AG09319 (cell line): ENCODE data around the gene CNPPD1.
"Not testable (repeated sequence)": the region's sequence is repeated elsewhere in the genome, so short reads cannot be mapped to it uniquely, and the experiment has no call there.

ENCODE experiments used
- DNase-seq: peaks from one replicate; pipeline ENCODE4 v3.0.0-alpha.2; 2010; ENCODE audit warnings: low read depth; ENCODE audit errors: extremely low read depth
- TF ChIP-seq, protein P1 (sequence below): IDR thresholded peaks from 2 replicates; pipeline ENCODE4 v1.5.1; 2011; ENCODE audit warnings: low read depth, mild to moderate bottlenecking, inconsistent platforms, low read length, moderate library complexity

CNPPD1 gene

DNA sequence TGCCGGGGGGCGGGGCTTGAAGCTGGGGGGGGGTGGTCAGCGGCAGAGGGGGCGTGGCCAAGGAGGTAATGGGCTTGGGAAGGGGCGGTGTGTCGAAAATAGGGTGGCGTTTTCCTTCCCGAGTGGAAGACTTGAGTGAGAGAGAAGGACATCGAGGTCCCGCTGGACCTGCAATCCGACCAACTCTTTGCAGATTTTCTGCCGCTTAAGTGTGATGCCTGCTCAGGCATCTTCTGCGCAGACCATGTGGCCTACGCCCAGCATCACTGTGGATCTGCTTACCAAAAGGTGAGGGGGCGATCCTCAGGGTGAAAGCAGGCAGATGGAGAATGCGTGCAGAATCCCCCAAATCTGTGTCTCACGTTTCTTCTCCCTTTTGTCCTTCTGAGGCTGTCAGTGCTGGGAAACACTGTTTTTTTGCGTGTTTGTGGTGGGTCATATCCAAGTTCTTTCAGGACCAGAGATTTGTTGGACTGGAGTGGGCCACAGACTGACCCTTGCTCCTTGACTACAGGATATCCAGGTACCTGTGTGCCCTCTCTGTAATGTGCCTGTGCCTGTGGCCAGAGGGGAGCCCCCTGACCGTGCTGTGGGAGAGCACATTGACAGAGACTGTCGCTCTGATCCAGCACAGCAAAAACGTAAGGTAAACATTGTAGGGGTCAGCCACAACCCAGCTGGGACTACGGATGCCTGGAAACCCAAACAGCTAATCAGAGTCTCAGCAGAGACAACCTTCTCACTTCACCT lies 30.6 kb upstream of the CNPPD1 start:
- TF ChIP-seq, protein P1, sequence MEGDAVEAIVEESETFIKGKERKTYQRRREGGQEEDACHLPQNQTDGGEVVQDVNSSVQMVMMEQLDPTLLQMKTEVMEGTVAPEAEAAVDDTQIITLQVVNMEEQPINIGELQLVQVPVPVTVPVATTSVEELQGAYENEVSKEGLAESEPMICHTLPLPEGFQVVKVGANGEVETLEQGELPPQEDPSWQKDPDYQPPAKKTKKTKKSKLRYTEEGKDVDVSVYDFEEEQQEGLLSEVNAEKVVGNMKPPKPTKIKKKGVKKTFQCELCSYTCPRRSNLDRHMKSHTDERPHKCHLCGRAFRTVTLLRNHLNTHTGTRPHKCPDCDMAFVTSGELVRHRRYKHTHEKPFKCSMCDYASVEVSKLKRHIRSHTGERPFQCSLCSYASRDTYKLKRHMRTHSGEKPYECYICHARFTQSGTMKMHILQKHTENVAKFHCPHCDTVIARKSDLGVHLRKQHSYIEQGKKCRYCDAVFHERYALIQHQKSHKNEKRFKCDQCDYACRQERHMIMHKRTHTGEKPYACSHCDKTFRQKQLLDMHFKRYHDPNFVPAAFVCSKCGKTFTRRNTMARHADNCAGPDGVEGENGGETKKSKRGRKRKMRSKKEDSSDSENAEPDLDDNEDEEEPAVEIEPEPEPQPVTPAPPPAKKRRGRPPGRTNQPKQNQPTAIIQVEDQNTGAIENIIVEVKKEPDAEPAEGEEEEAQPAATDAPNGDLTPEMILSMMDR, result no peak
- DNase-seq, result no peak

DNA sequence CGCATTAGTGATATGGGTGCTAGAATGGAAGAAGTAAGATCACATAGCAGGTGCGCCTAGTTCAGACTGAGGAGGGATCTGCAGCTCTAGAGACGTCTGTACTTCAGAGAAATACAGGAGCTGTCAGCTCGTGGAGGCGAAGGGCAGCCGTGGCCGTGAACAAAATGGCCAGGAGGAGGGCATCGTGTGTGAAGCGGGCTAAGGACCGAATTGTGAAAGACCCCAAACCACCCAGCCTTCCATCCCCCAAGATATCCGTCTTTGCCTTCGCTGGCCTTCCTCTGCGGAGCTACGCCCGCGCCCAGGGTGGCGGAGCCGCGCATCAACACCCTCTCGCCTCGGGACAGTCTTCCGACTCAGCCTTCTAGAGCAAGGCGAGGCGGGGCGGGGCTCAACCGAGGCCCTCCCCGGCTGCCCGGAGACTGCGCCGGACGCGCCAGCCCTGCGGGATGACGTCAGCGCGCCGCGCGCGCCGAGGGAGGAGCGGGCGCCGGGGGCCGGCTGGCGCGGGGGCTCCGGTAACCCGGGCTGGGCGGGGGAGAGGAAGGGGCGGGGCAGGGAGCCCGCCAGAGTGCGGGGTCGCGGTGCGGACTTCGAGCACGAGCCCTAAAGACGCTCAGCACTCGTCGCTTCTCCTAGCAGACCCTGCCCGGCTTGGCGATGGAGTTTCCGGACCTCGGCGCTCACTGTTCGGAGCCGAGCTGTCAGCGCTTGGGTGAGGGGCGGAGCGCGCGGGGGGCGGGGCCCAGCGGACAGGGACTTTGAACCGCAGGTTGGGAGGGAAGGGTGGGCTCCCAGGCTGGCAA lies 29.8 kb upstream of the CNPPD1 start, which contains the start of gene ZFAND2B:
Gene ZFAND2B (plus strand): TSS at position 455 of the 806 bp plus-strand sequence. CDS start 206 bp downstream, at position 661.
- TF ChIP-seq, protein P1, result no peak
- DNase-seq, result peak; percentile 77

DNA sequence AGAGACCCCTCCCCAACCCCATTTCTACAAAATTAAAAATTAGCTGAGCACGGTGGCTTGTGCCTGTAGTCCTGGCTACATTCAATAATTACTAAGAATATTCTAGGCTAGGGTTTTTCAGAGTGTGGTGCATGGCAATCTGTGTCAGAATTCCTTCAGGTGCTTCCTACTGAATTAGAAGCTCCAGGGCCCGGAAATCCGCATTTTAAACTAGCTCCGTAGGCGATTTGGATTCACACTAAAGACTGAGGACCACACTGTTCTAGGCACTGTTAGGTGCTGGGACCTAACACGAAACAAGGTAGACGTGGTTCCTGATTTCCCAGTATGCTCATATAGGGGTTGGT lies 29.2 kb upstream of the CNPPD1 start:
- TF ChIP-seq, protein P1, result no peak
- no peak for DNase-seq

DNA sequence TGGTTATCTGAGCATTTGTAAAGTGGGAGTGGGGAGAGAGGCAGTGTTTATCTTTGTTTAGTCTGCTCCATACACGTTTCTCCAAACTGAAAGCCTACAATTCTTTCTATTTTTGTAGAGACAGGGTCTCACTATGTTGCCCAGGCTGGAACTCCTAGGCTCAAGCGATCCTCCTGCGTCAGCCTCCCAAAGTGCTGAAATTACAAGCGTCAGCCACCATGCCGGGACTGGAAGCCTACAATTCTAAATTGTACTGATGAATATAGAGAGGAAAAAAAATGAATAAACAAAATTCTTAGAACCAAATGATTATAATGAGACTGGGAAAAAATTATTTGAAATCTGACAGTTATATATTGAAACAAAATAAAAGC lies 28.4 kb upstream of the CNPPD1 start:
- TF ChIP-seq, protein P1, result no peak
- no peak for DNase-seq

DNA sequence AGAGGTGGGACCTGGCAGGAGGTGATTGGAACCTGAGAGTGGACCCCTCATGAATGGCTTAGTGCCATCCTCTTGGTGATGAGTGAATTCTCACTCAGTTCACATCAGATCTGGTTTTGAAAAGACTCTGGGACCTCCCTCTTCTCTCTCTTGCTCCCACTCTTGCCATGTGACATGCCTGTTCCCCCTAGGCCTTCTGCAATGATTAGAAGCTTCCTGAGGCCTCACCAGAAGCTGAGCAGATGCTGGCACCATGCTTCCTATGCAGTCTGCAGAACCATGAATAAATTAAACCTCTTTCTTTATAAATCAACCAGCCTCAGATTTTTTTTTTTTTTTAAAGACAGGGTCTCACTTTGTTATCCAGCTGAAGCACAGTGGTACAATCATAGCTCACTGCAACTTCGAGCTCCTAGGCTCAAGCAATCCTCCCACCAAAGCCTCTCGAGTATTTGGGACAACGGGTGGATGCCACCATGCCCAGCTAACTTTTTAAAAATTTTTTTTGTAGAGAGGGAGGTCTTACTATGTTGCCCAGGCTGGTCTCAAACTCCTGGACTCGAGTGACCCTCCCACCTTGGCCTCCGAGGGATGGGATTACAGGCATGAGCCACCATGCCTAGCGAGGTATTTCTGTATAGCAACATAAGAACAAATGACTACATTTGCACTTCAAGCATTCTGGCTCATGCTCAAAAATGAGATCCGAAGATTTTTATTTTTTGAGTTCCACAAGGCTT lies 27.9 kb upstream of the CNPPD1 start:
- DNase-seq, result no peak
- TF ChIP-seq, protein P1, result no peak

DNA sequence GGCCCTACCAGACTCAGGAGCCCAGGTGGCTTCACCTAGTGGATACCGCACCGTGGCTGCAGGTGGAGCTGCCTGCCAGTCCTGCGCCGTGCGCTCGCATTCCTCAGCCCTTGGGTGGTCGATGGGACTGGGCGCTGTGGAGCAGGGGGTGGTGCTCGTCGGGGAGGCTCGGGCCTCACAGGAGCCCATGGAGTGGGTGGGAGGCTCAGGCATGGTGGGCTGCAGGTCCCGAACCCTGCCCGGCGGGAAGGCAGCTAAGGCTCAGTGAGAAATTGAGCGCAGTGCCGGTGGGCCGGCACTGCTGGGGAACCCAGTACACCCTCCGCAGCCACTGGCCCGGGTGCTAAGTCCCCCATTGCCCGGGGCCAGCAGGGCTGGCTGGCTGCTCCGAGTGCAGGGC lies 24.6 kb upstream of the CNPPD1 start:
- not testable (repeated sequence) for DNase-seq

DNA sequence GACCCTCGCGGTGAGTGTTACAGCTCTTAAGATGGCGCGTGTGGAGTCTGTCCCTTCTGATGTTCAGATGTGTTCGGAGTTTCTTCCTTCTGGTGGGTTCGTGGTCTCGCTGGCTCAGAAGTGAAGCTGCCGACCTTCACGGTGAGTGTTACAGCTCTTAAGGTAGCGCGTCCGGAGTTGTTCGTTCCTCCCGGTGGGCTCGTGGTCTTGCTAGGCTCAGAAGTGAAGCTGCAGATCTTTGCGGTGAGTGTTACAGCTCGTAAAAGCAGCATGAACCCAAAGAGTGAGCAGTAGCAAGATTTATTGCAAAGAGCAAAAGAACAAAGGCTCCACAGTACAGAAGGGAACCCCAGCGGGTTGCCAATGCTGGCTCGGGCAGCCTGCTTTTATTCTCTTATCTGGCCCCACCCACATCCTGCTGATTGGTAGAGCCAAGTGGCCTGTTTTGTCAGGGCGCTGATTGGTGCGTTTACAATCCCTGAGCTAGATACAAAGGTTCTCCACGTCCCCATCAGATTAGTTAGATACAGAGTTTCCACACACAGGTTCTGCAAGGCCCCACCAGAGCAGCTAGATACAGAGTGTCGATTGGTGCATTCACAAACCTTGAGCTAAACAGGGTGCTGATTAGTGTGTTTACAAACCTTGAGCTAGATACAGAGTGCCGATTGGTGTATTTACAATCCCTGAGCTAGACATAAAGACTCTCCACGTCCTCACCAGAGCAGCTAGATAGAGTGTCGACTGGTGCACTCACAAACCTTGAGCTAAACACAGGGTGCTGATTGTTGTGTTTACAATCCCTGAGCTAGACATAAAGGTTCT lies 24.0 kb upstream of the CNPPD1 start:
- DNase-seq, result not testable (repeated sequence)
